ENCODE results near the gene ASCC1.

DNA sequence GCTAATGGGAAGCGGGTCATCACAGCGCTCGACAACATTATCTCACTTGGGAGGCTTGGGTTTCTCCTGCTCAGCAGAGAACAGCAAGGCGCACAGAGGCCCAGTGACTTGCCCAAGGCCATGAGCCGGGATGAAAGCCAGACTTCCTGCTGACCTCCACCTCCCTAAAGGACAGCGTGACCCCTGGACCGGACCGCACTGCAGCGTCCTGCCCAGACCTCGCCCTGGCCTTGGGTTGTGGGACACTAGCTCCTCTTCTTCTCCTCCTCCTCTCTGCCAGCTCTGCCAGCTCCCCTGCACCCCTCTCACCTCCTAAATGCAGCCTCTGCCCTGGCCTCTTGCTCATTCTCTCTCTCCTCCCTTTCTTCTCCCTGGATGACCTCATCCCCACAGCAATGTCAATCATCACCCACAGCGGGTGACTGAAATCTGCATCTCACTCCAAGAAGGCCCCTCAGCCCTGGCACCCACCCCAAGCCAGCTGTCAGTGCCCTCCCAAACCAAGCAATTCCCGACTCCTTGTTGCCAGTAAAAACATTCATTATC lies 147.1 kb downstream of the ASCC1 start:
- TF ChIP-seq SUZ12 (IDR thresholded peaks at IDR 0.05; ENCODE audit: extremely low read depth, insufficient read depth, insufficient read length) (no peak), ZNF274 (IDR thresholded peaks at IDR 0.05; ENCODE audit: low read depth, low read length) (no peak)

All from NT2/D1 (cell line).